Stimulated activated naive CD8-positive, alpha-beta T cell treated with anti-CD3 and anti-CD28 coated beads, Interleukin-15, Interleukin-2, amounts not matched to agents 100 ng/mL and 50 ng/mL, for 24 hours (primary cell): ENCODE results near the gene FIBCD1.

Source experiments
- H3K27ac Mint-ChIP-seq: one replicate; pipeline ENCODE4 v1.8.0; 2021; ENCODE audit warnings: mild to moderate bottlenecking, mixed read lengths
- H3K27me3 Mint-ChIP-seq: one replicate; pipeline ENCODE4 v1.8.0; 2021; ENCODE audit warnings: mixed read lengths
- H3K36me3 Mint-ChIP-seq: one replicate; pipeline ENCODE4 v1.8.0; 2021; ENCODE audit warnings: low read depth, mixed read lengths
- H3K4me1 Mint-ChIP-seq: one replicate; pipeline ENCODE4 v1.8.0; 2021; ENCODE audit warnings: low read depth, mixed read lengths
- H3K4me3 Mint-ChIP-seq: one replicate; pipeline ENCODE4 v1.8.0; 2021; ENCODE audit warnings: mild to moderate bottlenecking, mixed read lengths
- H3K9me3 Mint-ChIP-seq: one replicate; pipeline ENCODE4 v1.8.0; 2021; ENCODE audit warnings: mixed read lengths

FIBCD1 gene

DNA sequence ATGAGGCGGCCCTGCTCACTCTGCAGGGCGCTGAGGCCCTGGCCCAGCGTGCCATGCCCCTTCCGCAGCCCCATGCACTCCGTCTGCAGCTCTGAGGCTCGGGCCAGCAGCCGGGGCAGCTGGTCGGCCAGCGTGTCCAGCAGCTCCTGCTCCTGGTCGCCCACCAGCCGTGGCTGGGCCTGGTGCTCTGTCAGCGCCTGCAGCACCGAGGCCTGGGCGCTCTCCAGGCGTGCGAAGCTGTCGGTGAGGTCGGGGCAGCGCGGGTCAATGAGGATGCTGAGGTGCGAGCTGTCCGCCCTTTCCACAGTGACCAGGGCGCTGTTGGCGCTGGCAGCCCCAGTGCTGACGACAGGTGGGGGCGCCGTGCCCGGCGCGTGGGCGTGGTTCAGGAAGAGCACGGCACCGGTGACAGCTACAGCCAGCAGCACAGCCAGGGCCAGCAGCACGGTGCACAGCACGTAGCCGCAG, 9.4 kb downstream of the FIBCD1 start:
- H3K4me3 Mint-ChIP-seq, result no peak overlapping the region

DNA sequence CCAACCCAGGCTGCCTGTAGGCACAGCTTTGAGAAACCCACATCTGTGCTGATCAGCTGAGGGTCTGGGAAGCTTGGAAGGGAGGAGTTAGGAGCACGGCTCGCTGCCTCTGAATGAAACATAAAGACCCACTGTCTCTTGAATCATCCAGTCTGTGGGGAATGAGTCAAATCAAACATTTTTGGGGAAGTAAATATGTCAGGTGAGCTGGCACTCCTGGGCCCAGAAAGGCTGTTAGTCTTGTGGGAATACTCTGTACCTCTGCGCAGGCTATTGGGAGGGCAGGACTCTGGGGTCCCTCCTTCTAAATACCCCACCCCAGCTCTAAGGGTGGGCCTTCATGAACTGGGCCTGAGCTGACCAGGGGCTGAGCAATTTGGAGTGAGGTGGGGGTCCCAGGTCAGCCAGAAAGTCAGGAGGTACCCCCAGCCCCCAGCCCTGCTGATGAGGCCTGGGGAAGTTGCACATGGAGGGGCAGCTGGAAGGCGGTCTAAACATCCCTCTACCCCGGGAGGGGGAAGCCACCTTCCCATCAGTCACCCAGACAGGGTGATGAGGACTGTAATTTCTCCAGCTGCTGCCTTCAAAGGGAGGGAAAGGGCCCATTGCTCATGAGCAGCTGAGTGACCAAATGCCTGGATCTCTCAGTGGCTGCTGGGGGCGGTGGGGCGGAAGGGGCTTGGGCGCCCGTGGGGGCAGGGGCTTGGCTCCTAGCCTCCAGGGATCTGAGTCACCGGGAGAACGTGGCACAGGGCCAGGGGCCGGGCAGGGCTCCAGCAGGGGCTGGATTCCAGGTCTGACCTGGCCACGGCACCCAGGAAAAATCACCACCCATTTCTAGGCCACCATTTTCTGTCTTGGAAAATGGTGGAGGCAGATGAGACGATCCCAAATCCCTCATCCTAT, 10.8 kb downstream of the FIBCD1 start:
- Mint-ChIP-seq H3K27ac (no peak overlapping the region), H3K27me3 (peaks cover 18% of the 10 kb centered on the region), H3K4me1 (no peaks in the 10 kb centered on the region), H3K36me3 (no peaks in the 10 kb centered on the region), H3K9me3 (no peaks in the 10 kb centered on the region), H3K4me3 (no peak overlapping the region)

More for the DNA sequence above, 9.4 kb downstream of the FIBCD1 start:
- Mint-ChIP-seq H3K4me1 (no peaks in the 10 kb centered on the region), H3K27me3 (peaks cover 20% of the 10 kb centered on the region), H3K27ac (no peak overlapping the region), H3K36me3 (no peaks in the 10 kb centered on the region), H3K9me3 (no peaks in the 10 kb centered on the region)

DNA sequence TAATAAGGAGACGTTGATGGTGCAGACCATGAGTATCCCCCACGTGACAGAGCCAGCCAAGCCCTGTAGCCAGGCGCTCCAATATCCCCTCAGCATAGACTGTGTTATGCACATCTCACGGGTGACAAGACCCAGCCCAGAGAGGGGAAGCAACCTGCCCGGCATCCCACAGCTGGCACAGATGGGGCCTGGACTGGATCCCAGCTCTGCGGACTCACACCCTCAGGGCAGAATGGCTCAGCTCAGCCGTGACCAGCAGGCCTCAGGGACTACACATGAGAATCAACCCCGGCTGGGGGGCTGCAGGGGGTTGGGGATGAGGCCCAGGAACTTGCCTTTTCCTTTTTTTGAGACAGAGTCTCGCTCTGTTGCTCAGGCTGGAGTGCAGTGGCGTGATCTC, 11.7 kb downstream of the FIBCD1 start:
- Mint-ChIP-seq H3K9me3 (no peaks in the 10 kb centered on the region), H3K27ac (no peak overlapping the region), H3K36me3 (no peaks in the 10 kb centered on the region), H3K27me3 (peaks cover 17% of the 10 kb centered on the region), H3K4me1 (no peaks in the 10 kb centered on the region), H3K4me3 (no peak overlapping the region)

DNA sequence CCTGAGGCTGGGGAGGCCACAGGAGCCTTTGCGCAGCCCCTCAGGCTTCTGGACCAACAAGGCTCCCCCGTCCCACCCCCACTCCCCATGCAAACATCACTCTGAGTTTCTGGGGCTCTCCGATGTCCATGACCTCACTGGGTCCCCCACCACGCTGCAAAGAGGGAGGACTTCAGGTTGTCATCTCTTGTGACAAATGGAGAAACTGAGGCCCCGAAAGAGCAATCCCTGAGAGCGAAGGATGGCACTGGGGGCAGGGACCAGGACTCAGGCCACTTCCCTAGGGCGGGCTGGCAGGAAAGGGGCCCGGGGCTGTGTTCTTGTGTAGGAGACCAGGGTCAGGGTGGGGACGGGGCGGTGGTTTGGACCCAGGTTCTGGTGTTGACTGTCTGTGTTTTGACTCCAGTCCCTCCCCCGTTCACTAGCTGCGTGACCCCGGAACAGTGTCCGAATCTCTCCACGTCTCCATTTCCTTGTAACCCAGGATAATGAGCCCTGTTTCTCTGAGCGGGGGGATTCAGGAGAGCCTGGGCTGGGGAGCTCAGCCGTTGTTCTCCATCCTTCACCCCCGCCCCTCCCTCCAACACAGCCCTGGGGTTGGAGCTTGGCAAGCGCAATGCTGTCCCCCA, 13.9 kb downstream of the FIBCD1 start:
- Mint-ChIP-seq H3K27ac (no peak overlapping the region), H3K4me3 (no peak overlapping the region), H3K27me3 (peaks cover 11% of the 10 kb centered on the region), H3K4me1 (no peaks in the 10 kb centered on the region), H3K9me3 (no peaks in the 10 kb centered on the region), H3K36me3 (no peaks in the 10 kb centered on the region)

DNA sequence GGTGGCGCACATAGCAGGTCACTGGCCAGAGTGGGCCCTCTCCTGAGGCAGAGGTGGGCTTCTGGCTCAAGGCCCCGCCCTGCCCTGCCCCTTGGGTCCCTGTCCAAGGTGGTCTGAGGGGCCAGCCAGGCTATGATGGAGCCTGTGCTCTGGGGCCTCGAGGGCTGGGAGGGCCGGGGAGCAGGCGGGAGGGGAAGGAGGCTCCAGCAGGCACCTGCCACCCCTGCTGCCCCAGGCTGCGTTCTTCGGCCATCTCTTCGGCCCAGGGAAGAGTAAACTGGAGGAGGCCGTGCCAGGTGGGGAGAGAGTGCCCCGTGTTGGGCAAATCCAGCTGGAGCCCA, 14.6 kb downstream of the FIBCD1 start:
- H3K36me3 Mint-ChIP-seq, result no peaks in the 10 kb centered on the region
- no peaks in the 10 kb centered on the region for H3K4me1 Mint-ChIP-seq
- no peaks in the 10 kb centered on the region for H3K9me3 Mint-ChIP-seq
- H3K27ac Mint-ChIP-seq, result no peak overlapping the region
- H3K27me3 Mint-ChIP-seq, result peaks cover 8% of the 10 kb centered on the region
- no peak overlapping the region for H3K4me3 Mint-ChIP-seq

DNA sequence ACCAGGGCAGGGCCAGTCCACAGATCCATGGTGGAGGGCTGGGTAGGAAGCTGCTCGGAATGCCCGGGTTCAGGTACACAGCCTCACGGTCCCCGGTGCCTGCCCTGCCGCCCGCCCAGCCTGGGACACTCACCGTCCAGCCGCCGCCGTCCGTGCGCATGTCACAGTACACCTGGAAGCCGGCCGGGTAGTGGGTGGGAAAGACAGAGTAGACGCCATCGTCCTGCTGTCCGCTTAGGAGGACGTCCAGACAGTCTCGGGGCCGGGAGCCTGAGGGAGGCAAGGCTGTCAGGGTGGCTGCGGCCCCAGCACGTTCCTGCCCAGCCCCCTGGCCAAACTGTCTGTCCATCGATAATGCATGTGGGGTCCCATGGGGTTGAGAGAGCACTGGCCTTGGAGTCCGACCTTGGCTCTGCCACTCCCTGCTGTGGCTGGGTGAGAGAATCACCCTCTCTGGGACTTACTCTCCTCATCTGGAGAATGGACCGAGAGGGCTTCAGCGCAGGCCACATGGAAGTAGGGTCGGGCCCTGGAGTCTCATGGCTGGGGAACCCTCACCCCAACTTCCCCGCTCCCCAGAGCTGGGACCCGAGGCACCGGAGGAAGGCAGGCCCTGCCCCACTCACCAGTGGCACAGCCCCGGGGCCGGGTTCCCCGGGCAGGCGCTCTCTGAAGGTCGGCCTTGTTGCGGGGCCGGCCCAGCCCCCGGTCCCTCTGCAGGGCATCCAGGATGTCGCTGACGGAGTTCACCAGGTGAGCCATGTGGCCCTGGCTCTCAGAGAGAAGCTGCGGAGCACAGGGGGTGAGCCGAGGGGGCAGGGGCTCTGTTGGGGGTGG, 15.2 kb downstream of the FIBCD1 start:
- no peak overlapping the region for H3K27ac Mint-ChIP-seq
- no peaks in the 10 kb centered on the region for H3K36me3 Mint-ChIP-seq
- no peak overlapping the region for H3K4me3 Mint-ChIP-seq
- H3K4me1 Mint-ChIP-seq, result no peaks in the 10 kb centered on the region
- H3K27me3 Mint-ChIP-seq, result peaks cover 8% of the 10 kb centered on the region
- H3K9me3 Mint-ChIP-seq, result no peaks in the 10 kb centered on the region

DNA sequence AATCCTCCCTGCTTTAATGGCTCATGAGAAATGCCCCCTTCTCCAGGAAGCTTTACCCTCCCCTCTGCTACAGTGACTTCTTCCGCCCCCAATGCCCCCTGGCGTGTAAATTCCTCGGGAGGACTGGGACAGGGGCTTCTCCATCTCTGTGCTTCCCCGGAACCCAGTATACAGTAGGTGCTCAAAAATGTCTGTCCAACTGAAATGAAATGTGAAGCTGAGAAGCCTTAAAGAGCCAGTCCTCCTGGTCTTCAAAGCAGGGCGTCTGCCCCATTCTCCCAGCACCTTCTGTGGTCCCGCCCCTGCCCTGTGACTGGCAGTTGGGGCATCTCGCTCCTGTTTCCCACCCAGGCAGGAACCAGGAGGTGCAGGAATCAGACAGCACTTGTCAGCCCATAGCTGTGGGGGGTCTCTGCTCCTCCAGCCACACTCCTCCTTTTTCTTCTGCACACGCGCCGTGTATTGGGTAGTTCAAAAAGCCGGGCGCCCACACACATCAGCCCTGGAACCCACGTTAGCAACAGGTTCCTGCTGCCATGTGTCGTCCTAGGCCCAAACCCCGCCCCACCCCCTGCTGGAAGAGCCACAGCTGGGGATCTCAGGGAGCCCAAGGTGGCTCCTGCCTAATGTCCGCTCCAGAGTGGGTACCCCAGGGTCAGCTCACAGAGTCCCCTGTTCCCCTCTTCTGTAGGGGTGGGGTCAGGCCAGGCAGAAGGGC, 16.0 kb downstream of the FIBCD1 start:
- H3K4me3 Mint-ChIP-seq, result no peak overlapping the region
- no peaks in the 10 kb centered on the region for H3K9me3 Mint-ChIP-seq
- no peaks in the 10 kb centered on the region for H3K36me3 Mint-ChIP-seq
- H3K27me3 Mint-ChIP-seq, result peaks cover 8% of the 10 kb centered on the region
- H3K4me1 Mint-ChIP-seq, result no peaks in the 10 kb centered on the region
- H3K27ac Mint-ChIP-seq, result no peak overlapping the region

DNA sequence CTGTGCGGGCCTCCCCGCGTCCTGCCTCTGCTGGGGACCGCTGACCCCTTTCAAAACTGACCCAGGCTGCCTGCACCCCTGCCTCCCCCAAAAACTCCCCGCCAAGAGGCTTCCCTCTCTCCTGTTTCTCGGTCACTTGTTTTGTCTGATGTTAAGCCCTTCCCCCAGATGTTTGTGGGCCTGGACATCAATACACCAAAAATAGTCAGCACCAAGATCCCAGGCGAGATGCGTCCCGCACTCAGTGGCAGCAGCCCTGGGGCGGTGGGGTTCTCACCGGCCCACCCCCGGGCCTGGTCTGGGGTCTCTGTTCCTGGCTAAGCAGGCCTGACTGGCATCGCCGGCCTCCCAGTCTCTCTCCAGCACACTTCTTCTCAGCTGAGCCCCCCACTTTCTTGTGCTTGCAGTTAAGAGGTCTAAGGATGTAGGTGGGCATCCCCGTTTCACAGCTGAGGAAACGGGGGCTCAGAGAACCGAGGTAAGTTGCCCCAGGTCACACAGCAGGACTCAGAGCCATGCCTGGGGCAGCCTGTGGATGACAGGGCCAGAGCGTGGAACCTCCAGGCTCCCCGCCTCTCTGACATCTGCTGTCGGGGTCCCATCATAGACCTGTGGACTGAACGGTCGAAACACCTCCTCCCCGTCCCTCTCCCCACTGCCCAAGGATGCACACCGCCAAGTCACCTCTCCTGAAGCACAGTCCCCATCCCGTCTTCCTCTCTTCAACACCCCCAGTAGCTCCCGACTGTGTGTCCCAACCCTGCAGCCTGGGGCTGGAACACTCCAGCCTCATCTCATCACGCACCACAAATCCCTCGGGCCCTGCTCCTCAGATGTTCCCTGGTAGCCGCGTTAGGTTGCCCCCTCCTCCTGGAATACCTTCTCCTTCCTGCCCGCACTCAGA, 16.8 kb downstream of the FIBCD1 start:
- no peaks in the 10 kb centered on the region for H3K9me3 Mint-ChIP-seq
- no peak overlapping the region for H3K4me3 Mint-ChIP-seq
- H3K36me3 Mint-ChIP-seq, result no peaks in the 10 kb centered on the region
- H3K4me1 Mint-ChIP-seq, result no peaks in the 10 kb centered on the region
- H3K27me3 Mint-ChIP-seq, result peaks cover 8% of the 10 kb centered on the region
- no peak overlapping the region for H3K27ac Mint-ChIP-seq

DNA sequence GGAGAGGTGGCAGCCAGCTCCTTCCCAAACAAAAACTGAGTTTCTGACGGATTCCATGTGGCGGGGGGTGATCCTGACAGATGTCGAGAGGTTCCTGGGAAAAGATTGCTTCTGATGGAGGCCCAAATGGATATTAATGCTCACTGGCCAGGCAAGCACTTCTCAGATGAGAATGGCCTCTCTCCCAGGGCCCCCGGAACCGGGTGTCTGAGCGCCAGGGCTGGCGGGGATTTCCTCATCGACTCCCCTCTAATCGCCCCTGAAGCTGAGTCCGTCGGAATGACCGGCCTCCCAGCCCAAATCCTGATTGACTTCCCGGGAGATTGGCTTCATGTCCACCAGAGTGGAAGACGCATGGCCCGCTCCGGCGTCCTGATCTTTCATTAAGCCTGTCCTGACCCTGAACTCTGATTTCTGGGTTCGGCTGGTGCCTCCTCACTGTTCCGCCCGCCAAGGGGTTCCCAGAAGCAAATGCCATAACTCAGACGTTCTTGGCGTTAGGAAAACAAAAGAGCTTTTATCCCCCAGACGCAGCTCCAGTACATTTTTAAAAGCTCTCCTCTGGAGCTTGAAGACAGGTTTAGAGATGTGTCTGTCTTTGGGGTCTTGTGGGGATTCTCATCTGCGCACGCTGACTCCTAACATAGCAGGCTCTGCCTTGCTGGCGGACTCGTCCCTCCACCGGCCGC, 17.6 kb downstream of the FIBCD1 start:
- no peaks in the 10 kb centered on the region for H3K36me3 Mint-ChIP-seq
- H3K27me3 Mint-ChIP-seq, result peaks cover 8% of the 10 kb centered on the region
- H3K9me3 Mint-ChIP-seq, result no peaks in the 10 kb centered on the region
- no peaks in the 10 kb centered on the region for H3K4me1 Mint-ChIP-seq
- no peak overlapping the region for H3K27ac Mint-ChIP-seq
- H3K4me3 Mint-ChIP-seq, result no peak overlapping the region

DNA sequence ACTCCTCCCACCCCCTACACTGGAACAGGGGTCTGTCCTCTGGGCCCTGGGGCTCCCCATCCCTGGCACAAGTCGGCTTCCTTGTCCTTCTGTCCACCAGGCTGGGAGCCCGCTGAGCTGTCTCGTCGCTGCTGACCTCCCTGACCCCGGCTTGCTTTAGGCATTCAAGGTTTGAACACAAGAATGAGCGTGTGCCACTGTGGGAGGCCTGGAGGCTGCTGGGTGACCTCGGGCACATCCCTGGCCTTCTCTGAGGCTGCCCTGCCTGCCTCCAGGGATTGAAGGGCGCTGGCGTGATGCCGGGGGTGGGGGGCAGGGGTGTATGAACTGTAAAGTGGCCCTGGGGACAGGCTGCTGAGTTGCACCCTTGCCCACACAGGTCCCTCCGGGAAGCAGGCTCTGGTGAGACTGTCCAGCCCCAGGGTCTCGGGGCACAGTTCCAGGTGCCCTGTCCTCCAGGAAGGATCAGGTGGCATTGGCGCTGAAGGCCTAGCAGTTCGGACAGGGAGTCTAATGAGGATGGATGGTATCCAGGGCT, 18.2 kb downstream of the FIBCD1 start:
- Mint-ChIP-seq H3K4me1 (no peaks in the 10 kb centered on the region), H3K36me3 (no peaks in the 10 kb centered on the region), H3K27me3 (peaks cover 8% of the 10 kb centered on the region), H3K4me3 (no peak overlapping the region), H3K9me3 (no peaks in the 10 kb centered on the region), H3K27ac (no peak overlapping the region)

DNA sequence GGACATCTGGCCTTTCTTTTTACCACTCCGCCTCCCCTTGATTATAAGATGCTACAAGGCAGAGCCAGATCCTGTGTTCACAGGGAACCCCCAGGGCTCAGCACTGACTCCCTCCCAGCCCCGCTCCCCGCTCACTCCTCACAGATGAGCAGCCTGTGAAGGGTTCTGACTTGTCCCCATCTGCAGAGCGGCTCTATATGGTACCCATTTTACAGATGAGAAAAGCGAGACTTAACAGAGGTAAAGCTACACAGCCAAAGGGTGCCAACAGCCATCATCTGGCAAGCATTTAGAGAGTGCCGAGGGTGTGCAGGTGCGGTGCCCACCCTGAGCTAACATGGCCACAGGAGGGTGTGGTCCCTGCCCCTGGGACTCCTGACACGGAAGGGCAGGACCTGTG, 18.8 kb downstream of the FIBCD1 start:
- Mint-ChIP-seq H3K4me3 (no peak overlapping the region), H3K27ac (no peak overlapping the region), H3K4me1 (no peaks in the 10 kb centered on the region), H3K27me3 (peaks cover 8% of the 10 kb centered on the region), H3K9me3 (no peaks in the 10 kb centered on the region), H3K36me3 (no peaks in the 10 kb centered on the region)

DNA sequence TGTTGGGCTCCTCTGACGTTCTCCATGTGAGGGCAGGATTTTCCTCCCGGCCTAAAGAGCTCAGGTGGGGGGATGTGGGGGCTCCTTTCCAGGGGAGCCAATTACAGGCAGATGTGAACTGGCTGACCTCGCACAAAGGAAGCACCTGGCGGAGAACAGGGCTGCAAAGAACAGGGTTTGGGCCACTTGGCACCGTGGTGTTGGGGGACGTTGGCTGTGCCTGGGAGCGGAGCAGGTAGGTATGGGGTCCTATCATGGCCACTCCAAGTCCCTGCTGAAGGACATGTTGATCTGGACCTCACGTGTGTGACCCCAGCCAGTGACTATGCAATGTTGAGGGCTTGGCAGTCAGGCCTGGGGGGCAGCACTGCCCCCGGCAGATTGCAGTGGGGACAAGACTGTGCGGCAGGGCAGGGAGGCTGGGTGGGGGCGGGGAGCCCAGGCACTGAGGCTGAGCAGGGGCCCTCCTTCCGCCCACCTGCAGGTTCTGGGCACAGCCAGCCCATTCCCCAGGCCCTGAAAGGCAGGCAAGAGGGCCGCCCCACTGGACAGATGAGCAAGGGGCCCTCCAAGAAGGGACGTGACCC, 19.4 kb downstream of the FIBCD1 start:
- no peaks in the 10 kb centered on the region for H3K36me3 Mint-ChIP-seq
- H3K4me1 Mint-ChIP-seq, result no peaks in the 10 kb centered on the region
- no peaks in the 10 kb centered on the region for H3K9me3 Mint-ChIP-seq
- H3K27me3 Mint-ChIP-seq, result peaks cover 8% of the 10 kb centered on the region
- H3K4me3 Mint-ChIP-seq, result no peak overlapping the region
- no peak overlapping the region for H3K27ac Mint-ChIP-seq
